ENCODE measurements around the gene CDC5L.
A peak's percentile ranks its signal among the peaks of the same experiment; 100 is the strongest.

Gene CDC5L

GRCh38 chr6:44470746-44471145 lies 83.2 kb downstream of the CDC5L start:
- Histone ChIP-seq H3K9me3 (ENCODE audit: control insufficient read depth, low read length) (no peaks in the 10 kb centered on the region), H3K27me3 (replicated peaks; ENCODE audit: control insufficient read depth, insufficient read depth, low read length, poor library complexity, severe bottlenecking) (no peaks in the 10 kb centered on the region), H3K27ac (ENCODE audit: insufficient read depth, low read length, poor library complexity, severe bottlenecking) (no peak overlapping the region), H3K4me1 (ENCODE audit: control insufficient read depth, insufficient read depth, low read length, poor library complexity, severe bottlenecking) (peaks cover 3% of the 10 kb centered on the region), H3K36me3 (ENCODE audit: control insufficient read depth, insufficient read depth, low read length) (no peaks in the 10 kb centered on the region), H3K4me3 (ENCODE audit: insufficient read depth, low read depth, low read length, poor library complexity, severe bottlenecking) (no peak overlapping the region)
- no peak for DNase-seq

GRCh38 chr6:44471271-44471981 lies 83.9 kb downstream of the CDC5L start:
- H3K4me3 ChIP-seq (ENCODE audit: insufficient read depth, low read depth, low read length, poor library complexity, severe bottlenecking) = no peak overlapping the region
- peaks cover 6% of the 10 kb centered on the region for H3K4me1 ChIP-seq (ENCODE audit: control insufficient read depth, insufficient read depth, low read length, poor library complexity, severe bottlenecking)
- no peak for DNase-seq
- no peaks in the 10 kb centered on the region for H3K36me3 ChIP-seq (ENCODE audit: control insufficient read depth, insufficient read depth, low read length)
- H3K27ac ChIP-seq (ENCODE audit: insufficient read depth, low read length, poor library complexity, severe bottlenecking) = no peak overlapping the region
- H3K9me3 ChIP-seq (ENCODE audit: control insufficient read depth, low read length) = no peaks in the 10 kb centered on the region
- no peaks in the 10 kb centered on the region for H3K27me3 ChIP-seq (replicated peaks; ENCODE audit: control insufficient read depth, insufficient read depth, low read length, poor library complexity, severe bottlenecking)

- H3K4me1 ChIP-seq (ENCODE audit: control insufficient read depth, insufficient read depth, low read length, poor library complexity, severe bottlenecking) = peaks cover 6% of the 10 kb centered on the region
- DNase-seq = no peak
- no peak overlapping the region for H3K27ac ChIP-seq (ENCODE audit: insufficient read depth, low read length, poor library complexity, severe bottlenecking)
- no peaks in the 10 kb centered on the region for H3K27me3 ChIP-seq (replicated peaks; ENCODE audit: control insufficient read depth, insufficient read depth, low read length, poor library complexity, severe bottlenecking)
- H3K36me3 ChIP-seq (ENCODE audit: control insufficient read depth, insufficient read depth, low read length) = no peaks in the 10 kb centered on the region
- H3K4me3 ChIP-seq (ENCODE audit: insufficient read depth, low read depth, low read length, poor library complexity, severe bottlenecking) = no peak overlapping the region
- no peaks in the 10 kb centered on the region for H3K9me3 ChIP-seq (ENCODE audit: control insufficient read depth, low read length)
These were observed 84.9 kb downstream of the CDC5L start for GRCh38 chr6:44472250-44472945.

DNA sequence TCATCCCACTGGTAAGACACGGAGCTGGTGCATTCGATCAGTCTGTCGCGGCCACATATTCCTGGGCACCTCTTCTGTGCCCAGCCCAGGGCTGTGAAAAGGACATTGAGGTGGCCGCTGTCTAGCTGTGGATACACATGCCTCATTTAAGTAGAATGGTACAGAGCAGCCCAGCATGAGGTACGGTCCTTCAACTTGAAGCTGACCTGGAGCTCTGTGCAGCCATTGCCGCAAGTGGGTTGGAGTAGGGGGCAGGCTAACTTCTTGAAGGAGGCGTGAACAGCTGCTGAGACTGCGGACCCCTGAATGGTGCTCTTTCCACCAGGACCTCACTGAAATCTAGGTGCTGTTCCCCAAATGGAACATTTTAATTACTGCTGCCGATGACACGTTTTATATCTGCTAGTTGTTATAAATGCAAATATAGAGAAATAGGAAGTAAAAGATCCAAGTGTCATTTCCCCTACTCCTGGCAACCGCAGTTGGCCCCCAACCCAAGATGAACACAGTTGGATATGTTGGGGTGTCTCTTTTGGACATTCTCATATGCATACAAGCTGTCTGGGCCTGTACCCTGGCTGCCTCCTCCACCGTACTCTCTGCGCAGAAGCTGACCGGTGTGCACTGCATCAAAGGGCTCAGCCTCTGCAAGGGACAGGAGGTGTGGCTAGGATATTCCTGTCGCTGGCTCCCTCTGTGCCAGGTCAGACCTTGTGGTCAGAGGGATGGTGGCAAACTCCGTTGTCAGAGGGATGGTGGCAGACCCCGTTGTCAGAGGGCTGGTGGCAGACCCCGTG lies 86.1 kb downstream of the CDC5L start:
- no peaks in the 10 kb centered on the region for H3K27me3 ChIP-seq (replicated peaks; ENCODE audit: control insufficient read depth, insufficient read depth, low read length, poor library complexity, severe bottlenecking)
- no peak overlapping the region for H3K4me3 ChIP-seq (ENCODE audit: insufficient read depth, low read depth, low read length, poor library complexity, severe bottlenecking)
- H3K36me3 ChIP-seq (ENCODE audit: control insufficient read depth, insufficient read depth, low read length) = no peaks in the 10 kb centered on the region
- DNase-seq = no peak
- no peak overlapping the region for H3K27ac ChIP-seq (ENCODE audit: insufficient read depth, low read length, poor library complexity, severe bottlenecking)
- no peaks in the 10 kb centered on the region for H3K9me3 ChIP-seq (ENCODE audit: control insufficient read depth, low read length)
- H3K4me1 ChIP-seq (ENCODE audit: control insufficient read depth, insufficient read depth, low read length, poor library complexity, severe bottlenecking) = peaks cover 6% of the 10 kb centered on the region

DNA sequence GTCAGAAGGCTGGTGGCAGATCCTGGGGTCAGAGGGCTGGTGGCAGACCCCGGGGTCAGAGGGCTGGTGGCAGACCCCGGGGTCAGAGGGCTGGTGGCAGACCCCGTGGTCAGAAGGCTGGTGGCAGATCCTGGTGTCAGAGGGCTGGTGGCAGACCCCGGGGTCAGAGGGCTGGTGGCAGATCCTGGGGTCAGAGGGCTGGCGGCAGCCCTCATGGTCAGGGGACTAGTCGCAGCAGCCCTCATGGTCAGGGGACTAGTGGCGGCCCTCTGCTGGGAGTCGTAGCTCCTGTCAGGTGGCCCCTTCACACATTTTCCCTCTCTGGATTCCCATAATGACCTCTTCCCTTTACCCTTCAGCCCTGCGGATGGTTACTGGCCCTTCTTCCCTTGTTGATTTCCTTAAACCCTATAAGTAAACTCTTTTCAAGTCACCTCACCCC lies 86.7 kb downstream of the CDC5L start:
- H3K9me3 ChIP-seq (ENCODE audit: control insufficient read depth, low read length) = no peaks in the 10 kb centered on the region
- H3K4me1 ChIP-seq (ENCODE audit: control insufficient read depth, insufficient read depth, low read length, poor library complexity, severe bottlenecking) = peaks cover 6% of the 10 kb centered on the region
- H3K36me3 ChIP-seq (ENCODE audit: control insufficient read depth, insufficient read depth, low read length) = no peaks in the 10 kb centered on the region
- no peak for DNase-seq
- H3K27ac ChIP-seq (ENCODE audit: insufficient read depth, low read length, poor library complexity, severe bottlenecking) = no peak overlapping the region
- H3K4me3 ChIP-seq (ENCODE audit: insufficient read depth, low read depth, low read length, poor library complexity, severe bottlenecking) = no peak overlapping the region
- H3K27me3 ChIP-seq (replicated peaks; ENCODE audit: control insufficient read depth, insufficient read depth, low read length, poor library complexity, severe bottlenecking) = no peaks in the 10 kb centered on the region

GRCh38 chr6:44474643-44475042 lies 87.1 kb downstream of the CDC5L start:
- no peaks in the 10 kb centered on the region for H3K9me3 ChIP-seq (ENCODE audit: control insufficient read depth, low read length)
- no peak overlapping the region for H3K4me3 ChIP-seq (ENCODE audit: insufficient read depth, low read depth, low read length, poor library complexity, severe bottlenecking)
- H3K27me3 ChIP-seq (replicated peaks; ENCODE audit: control insufficient read depth, insufficient read depth, low read length, poor library complexity, severe bottlenecking) = no peaks in the 10 kb centered on the region
- DNase-seq = no peak
- H3K4me1 ChIP-seq (ENCODE audit: control insufficient read depth, insufficient read depth, low read length, poor library complexity, severe bottlenecking) = peaks cover 6% of the 10 kb centered on the region
- no peaks in the 10 kb centered on the region for H3K36me3 ChIP-seq (ENCODE audit: control insufficient read depth, insufficient read depth, low read length)
- no peak overlapping the region for H3K27ac ChIP-seq (ENCODE audit: insufficient read depth, low read length, poor library complexity, severe bottlenecking)

GRCh38 chr6:44475417-44475778 lies 87.9 kb downstream of the CDC5L start:
- no peak overlapping the region for H3K27ac ChIP-seq (ENCODE audit: insufficient read depth, low read length, poor library complexity, severe bottlenecking)
- no peaks in the 10 kb centered on the region for H3K36me3 ChIP-seq (ENCODE audit: control insufficient read depth, insufficient read depth, low read length)
- H3K4me1 ChIP-seq (ENCODE audit: control insufficient read depth, insufficient read depth, low read length, poor library complexity, severe bottlenecking) = peaks cover 6% of the 10 kb centered on the region
- no peak overlapping the region for H3K4me3 ChIP-seq (ENCODE audit: insufficient read depth, low read depth, low read length, poor library complexity, severe bottlenecking)
- no peak for DNase-seq
- H3K9me3 ChIP-seq (ENCODE audit: control insufficient read depth, low read length) = no peaks in the 10 kb centered on the region
- no peaks in the 10 kb centered on the region for H3K27me3 ChIP-seq (replicated peaks; ENCODE audit: control insufficient read depth, insufficient read depth, low read length, poor library complexity, severe bottlenecking)

DNA sequence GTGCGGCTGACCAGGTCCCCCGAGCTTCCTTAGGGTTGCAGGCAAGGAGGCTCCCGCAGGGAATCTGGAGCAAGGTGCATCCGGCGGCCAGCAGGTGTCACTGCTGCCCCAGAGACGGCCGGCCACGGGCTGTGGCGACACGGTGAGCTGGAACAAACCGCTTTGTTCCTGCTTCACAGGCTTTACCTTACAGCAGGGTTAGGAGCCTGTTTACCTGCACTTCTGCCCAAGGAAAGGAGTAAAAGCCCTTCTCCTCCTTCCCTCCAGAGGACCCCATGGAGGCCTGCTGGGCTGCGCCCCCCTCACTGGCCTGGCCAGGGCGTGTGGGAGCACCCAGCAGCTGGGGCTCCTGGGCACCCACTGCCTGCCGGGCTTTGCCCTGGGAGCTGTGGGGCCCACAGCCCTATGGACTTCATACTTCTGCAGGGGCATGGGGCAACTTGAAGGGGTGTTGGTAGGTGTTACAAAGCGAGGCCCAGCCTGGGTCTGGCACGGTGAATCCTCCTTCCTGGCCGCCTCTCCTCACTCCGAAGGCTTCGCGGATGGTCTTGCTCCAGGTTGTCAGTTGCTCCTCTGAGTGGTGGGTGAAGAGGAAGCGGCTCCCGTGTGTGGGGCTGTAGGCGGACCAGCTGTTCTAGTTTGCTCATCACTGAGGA lies 88.4 kb downstream of the CDC5L start:
- H3K27ac ChIP-seq (ENCODE audit: insufficient read depth, low read length, poor library complexity, severe bottlenecking) = no peak overlapping the region
- no peaks in the 10 kb centered on the region for H3K9me3 ChIP-seq (ENCODE audit: control insufficient read depth, low read length)
- no peaks in the 10 kb centered on the region for H3K36me3 ChIP-seq (ENCODE audit: control insufficient read depth, insufficient read depth, low read length)
- DNase-seq = peak; percentile 32 to 39 (median 35)
- H3K4me1 ChIP-seq (ENCODE audit: control insufficient read depth, insufficient read depth, low read length, poor library complexity, severe bottlenecking) = peaks cover 6% of the 10 kb centered on the region
- H3K4me3 ChIP-seq (ENCODE audit: insufficient read depth, low read depth, low read length, poor library complexity, severe bottlenecking) = no peak overlapping the region
- no peaks in the 10 kb centered on the region for H3K27me3 ChIP-seq (replicated peaks; ENCODE audit: control insufficient read depth, insufficient read depth, low read length, poor library complexity, severe bottlenecking)

- no peak for DNase-seq
- Histone ChIP-seq H3K4me1 (ENCODE audit: control insufficient read depth, insufficient read depth, low read length, poor library complexity, severe bottlenecking) (peaks cover 6% of the 10 kb centered on the region), H3K27ac (ENCODE audit: insufficient read depth, low read length, poor library complexity, severe bottlenecking) (no peak overlapping the region), H3K27me3 (replicated peaks; ENCODE audit: control insufficient read depth, insufficient read depth, low read length, poor library complexity, severe bottlenecking) (no peaks in the 10 kb centered on the region), H3K9me3 (ENCODE audit: control insufficient read depth, low read length) (no peaks in the 10 kb centered on the region), H3K36me3 (ENCODE audit: control insufficient read depth, insufficient read depth, low read length) (no peaks in the 10 kb centered on the region), H3K4me3 (ENCODE audit: insufficient read depth, low read depth, low read length, poor library complexity, severe bottlenecking) (no peak overlapping the region)
These were observed 89.3 kb downstream of the CDC5L start for GRCh38 chr6:44476849-44477248.

Data from effector memory CD4-positive, alpha-beta T cell (primary cell).